Left forelimb (tissue), 1 donor: ENCODE data around the gene ARL13B.
"Not testable (repeated sequence)": the region's sequence is repeated elsewhere in the genome, so short reads cannot be mapped to it uniquely, and the experiment has no call there.

ENCODE experiments used
- DNase-seq: peaks from one replicate; pipeline ENCODE4 v3.0.0-alpha.2; 2018; ENCODE audit warnings: low spot score

The ARL13B gene

DNA sequence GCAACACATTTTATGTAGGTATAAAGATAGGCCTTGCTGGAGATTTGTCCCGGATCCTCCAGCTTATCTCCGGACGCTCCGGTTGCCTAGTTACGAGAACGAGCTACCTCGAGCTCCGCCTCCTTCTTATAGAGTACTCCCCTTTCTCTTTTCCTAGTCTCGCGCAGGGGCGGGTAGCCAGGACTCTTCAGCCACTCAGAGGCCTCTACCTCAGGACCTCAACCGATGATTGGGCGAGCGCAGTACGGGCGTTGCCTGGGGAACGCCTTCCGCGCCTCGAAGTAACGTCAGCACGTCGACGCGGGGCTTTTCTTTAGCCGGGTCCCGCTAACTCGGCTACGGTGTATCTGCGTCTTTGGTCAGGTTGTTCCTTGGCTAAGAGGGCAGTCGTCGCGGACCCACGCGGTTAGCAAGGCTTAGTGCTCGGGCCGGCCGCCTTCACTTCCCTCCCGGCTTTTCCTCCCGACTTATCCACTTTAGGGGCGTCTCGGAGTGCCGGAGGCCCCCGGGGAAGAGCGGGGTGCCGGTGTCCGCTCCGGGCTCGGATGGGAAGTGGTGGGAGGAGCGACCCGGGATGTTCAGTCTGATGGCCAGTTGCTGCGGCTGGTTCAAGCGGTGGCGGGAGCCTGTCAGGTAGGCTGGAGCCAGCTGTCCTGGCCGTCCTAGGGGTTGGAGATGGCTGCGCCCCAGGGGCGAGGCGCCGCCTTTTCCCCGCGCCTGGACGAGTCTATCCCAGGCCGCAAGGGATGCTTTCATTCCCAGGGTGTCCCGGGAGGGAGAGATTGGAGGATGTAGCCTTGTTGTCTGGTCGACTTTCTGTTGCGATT is at the start of gene ARL13B:
ARL13B (plus strand) TSS at position 306 of the 827 bp plus-strand sequence; CDS start at position 575, 269 bp downstream.
- peak; percentile 94 for DNase-seq

DNA sequence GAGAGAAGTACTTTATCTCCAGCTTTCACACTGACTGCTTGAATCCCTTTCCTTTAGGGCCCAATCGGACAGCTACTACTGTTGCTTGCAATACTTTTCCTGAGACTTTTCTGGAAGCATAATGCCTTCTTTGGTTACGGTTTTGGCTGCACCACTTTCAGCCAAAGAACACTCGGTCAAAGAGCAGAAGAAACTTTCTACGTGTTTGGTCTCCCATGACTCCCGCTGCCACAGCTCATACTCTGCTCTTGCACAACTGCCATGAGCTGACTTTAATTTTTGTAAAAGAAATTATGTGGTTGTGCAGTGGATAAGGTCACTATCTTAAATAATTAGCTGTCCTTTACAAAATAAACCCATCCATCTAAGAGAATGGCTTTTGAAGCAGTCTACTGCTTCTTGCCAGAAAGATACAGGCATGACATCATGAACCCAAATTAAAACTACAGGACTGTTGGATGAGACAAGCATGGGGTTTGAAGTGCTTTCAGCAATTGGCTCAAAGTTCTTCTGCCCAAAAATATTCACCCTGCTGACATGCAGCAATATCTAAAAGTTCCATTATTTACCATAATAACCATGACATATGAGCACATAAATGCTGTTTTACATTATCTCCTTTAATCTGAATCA is 48.2 kb upstream of the ARL13B start:
- no peak for DNase-seq

DNA sequence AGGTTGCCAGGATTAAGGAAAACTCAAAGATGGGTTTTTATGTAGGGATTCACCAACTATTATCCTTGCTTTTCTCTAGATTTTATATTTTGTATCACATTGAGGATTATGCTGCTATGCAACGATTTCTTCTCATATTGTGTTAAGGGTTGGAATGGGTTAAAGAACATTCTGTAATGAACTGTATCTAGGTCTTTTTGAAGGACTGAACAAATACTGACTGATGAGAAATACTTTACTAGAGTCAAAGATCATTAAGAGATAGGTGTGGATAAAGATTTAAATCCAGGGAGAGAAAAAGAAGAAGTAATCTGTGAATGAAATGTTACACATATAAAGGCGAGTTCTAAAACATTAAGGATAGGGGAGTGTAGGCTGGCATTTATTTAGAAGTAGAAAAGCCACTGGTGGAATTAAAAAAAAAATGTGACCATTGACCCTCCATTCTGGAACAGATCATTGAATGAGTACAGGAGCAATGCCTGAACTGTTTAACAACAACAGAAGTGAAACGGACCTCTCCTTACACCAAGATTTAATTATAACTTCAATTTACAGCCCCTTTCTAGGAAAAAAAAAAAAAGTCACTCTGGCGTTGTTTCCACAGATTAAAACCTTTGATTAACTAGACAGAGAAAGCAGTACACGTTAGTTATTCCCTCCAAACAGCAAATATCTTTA is 45.4 kb upstream of the ARL13B start:
- no peak for DNase-seq

DNA sequence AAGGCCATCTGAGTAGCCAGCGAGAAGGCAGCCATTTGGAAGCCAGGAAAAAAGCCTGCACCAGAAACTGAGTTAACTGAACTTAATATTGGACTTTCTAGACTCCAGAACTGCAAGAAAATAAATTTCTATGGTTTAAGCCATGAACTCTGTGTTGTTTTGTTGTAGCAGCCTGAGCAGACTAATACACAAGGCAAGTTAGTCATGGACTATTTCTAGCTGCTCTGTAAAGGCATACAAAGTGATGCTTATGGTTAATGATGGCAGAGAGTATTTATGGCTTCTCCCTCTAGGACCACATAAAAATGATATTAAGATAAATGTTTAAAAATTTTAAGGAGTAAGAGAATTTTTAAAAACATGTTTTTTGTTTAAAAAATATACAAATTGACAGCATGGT is 43.4 kb upstream of the ARL13B start:
- DNase-seq = no peak

DNA sequence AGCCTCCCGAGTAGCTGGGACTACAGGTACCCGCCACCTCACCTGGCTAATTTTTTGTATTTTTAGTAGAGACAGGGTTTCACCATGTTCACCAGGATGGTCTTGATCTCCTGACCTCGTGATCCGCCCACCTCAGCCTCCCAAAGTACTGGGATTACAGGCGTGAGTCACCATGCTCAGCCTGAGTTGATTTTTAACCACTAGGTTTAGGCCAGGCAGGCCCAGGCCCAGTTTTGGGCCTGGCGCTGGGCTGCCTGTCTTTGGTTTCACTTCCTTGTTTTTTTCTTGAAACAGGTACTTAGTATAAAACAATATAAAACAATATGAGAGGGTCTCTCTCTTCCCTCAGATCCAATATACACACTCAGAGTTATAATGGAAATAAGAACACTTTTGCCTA is 42.5 kb upstream of the ARL13B start:
- DNase-seq = not testable (repeated sequence)

DNA sequence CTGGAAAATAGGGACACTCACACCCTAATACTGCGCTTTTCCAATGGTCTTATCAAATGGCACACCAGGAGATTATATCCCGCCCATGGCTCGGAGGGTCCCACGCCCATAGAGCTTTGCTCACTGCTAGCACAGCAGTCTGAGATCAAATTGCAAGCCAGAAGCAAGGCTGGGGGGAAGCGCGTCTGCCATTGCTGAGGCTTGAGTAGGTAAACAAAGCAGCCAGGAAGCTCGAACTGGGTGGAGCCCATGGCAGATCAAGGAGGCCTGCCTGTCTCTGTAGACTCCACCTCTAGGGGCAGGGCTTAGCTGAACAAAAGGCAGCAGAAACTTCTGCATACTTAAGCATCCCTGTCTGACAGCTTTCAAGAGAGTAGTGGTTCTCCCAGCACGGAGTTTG is 30.0 kb upstream of the ARL13B start:
- DNase-seq = not testable (repeated sequence)

DNA sequence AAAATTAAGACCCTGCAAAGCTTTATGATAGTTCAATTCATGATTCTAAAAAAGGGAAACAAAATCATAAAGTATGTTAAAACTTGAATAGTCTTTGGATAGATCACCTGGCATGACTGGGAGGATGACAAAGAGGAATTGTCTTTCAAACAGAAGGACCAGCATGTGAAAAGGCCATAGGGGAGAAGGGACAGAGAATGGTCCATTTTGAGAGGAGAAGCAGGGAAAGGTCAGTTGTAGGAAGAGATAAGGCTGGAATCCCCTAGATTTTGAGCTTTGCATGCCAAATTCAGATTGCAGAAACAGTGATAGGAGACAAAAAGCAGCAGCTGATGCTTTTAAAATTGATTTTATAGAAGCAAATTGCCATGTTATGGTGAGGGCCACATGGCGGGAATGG is 18.9 kb upstream of the ARL13B start:
- DNase-seq = no peak

DNA sequence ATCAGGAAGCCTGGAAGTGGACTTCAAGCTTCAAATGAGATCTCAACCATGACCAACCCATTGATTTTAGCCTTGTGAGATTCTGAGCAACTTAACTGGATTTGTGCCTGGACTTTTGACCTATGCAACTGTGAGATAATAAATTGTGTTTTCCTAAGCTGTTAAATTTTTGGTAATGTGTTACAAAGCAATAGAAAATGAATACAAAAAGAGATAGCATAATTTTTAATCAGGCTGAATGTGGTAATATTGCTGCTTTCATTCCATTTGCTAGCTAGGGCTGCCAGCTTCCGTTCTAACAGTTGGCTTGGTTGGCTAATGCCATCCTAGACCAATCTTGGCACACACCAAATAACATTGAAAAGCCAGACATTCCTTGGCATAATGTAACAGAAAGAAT is 18.5 kb upstream of the ARL13B start:
- no peak for DNase-seq

DNA sequence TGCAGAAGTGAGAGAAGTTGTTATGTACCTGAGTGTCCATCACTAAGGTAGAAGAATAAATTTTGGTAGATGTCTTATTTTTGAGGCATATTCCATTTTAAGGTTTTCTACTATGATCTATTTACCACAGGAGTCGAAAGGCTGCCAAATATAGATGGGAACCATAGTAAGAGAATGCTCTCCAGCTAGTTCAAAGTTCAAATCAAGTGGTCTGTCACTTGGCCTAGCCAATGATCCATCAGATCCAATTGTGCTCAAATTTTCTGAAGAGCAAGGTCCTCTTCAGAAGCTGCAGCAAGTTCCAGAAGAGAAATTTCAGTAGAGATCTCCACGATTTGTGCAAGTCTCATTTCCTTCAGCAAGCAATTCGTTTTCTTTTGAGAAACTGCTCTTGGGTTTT is 17.2 kb upstream of the ARL13B start:
- DNase-seq = no peak

DNA sequence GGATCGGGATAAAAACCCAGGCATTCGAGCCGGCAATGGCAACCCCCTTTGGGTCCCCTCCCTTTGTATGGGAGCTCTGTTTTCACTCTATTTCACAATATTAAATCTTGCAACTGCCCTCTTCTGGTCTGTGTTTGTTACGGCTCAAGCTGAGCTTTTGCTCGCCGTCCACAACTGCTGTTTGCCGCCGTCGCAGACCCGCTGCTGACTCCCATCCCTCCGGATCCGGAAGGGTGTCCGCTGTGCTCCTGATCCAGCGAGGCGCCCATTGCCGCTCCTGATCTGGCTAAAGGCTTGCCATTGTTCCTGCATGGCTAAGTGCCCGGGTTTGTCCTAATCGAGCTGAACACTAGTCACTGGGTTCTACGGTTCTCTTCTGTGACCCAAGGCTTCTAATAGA is 14.8 kb upstream of the ARL13B start:
- not testable (repeated sequence) for DNase-seq

DNA sequence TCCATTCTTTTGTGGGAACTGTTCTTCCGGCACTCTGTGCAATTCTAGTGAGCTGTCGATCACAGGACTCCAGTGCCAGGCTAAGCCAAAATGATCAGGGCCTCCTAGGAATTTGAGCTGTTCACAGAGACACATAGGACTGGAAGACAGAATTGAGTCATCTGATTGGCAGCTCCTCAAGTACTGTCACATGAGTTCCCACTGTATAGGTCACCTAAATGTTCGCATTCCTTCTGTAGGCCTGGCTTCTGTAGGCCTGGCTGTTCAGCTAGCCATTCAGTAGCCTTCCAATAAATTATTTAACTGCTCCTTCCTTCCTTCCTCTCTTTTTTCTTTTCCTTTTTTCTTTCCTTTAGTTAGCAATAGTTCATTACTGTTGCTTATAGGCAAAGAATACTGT is 10.5 kb upstream of the ARL13B start:
- DNase-seq = no peak

DNA sequence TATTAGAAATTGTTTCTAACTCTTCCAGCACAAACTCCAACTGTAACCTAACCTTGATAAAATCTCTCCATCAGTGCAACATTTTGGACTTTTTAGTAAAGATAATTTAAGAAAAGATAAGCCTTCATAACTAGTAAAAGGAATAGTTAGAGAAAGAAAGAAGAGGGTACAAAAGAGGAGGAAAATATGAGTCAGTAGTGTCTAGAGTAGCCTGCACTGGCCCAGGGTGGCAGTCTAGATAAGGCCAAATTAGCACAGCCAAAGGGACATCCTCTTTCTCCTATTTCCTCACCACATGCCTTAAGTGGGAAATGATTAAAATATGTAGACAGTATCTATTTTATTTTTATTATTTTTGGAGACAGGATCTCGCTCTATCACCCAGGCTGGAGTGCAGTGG is 10.0 kb upstream of the ARL13B start:
- DNase-seq = no peak

DNA sequence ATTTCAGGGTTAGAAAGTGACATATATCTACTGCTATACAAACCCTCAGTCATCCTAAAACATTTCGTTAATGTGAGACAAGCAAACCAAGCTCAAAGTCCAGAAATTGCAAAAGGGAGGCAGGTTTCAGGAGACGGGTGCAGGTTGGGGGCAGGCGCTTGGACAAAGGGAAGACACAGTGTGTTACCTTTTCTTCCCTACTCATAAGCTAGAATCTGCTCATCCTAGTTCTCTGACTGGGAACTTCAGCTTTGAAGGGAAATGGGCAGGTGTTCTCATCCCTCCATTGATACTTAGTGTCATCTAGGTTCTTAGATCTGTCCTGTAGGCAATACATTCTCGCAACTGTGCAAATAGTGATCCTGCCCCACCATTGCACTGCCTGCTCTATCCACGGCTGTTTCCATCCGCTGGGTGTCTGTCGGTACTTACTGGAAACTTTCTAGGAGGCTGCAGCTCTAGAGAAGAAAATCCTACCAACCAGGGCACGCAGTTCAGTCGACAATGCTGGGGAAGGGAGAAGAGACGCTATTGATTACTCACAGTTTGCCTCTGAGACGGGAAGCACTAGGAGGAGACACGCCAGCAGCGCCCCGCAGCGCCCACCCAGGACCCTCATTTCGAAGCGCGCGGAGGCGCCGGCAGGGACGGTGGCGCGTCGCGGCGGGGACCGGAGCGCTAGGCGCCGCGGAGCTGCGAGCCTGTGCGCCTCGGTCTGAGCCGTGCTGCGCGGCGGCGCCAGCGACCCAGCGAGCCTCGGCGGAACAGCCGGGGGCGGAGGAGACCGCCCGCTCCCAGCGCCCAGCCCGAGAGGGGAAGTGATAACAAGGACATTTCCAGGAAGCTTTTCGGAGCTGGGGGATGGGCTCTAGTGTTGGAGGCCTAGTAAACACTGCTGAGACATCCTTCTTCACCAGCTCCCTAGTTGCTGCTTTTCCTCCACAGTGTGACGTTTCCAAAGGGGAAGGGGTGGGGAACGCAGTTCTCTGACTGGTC is 6.5 kb upstream of the ARL13B start, which contains the start of gene PROS1:
PROS1 (minus strand) TSS at position 766 of the 996 bp plus-strand sequence; CDS start at position 619, 147 bp downstream.
- DNase-seq = peak; percentile 86

DNA sequence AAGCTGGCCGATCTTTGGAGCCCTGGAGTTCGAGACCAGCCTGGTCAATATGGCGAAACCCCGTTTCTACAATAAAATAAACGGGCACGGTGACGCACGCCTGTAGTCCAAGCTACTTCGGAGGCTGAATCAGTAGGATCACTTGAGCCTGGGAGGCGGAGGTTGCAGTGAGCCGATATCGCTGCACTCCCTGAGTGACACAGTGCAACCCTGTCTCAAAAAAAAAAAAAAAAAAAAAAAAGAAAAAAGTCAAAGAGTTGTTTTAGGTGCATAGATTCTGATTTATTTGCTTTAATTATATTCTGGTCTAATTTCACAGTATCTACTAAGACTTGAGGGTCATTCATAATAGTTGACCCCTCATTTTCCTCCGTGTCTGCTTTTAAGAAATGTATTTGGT is 1.7 kb downstream of the ARL13B start:
- DNase-seq = no peak

DNA sequence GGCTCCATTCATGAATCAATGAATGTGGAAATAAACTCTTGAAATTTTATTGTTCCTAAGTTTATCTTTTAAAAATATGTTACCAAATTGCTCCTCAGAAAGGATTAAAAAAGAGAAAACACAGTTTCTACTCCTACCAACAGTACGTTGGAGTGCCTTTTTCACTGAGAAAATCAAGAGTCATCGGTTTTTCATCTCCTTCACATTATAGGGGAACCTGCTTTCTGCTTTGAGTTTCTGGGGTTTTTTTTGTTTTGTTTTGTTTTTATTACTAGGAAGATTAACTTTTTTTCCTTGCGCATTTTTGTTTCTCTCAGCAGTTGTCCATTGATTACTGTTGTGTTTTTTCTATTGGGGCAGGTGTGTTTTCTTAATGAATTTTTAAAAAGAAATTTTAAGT is 3.5 kb downstream of the ARL13B start:
- no peak for DNase-seq

DNA sequence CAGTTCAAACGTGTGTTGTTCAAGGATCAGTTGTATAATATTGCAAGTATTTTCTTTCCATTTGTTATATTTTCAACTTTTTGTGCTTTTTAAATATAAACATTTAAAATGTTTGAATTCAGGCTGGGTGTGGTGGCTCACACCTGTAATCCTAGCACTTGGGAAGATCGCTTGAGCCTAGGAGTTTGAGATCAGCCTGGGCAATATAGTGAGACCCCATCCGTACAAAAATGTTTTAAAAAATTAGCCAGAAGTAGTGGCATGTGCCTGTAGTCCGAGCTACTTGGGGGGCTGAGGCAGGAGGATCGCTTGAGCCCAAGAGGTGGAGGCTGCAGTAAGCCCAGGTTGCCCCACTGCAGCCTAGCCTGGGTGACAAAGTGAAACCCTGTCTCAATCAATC is 4.7 kb downstream of the ARL13B start:
- no peak for DNase-seq

DNA sequence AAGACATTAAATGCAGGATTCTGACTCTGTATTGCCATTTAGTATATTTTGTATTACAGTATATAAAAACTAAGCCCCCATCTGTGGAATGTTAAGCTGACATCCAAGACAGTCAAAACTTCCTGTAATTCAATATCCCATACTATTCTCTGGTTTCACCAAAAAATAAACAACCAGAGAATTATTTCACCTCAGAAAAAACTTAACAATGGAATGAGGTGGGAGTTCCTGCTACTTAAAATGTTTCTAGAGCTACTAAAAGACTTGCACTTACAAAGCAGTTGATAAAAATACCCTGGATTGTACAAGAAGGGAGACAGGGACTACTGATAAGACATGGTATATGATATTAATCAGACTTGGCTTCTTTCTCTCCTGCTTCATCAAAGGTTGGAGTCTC is 8.3 kb downstream of the ARL13B start:
- DNase-seq = no peak

DNA sequence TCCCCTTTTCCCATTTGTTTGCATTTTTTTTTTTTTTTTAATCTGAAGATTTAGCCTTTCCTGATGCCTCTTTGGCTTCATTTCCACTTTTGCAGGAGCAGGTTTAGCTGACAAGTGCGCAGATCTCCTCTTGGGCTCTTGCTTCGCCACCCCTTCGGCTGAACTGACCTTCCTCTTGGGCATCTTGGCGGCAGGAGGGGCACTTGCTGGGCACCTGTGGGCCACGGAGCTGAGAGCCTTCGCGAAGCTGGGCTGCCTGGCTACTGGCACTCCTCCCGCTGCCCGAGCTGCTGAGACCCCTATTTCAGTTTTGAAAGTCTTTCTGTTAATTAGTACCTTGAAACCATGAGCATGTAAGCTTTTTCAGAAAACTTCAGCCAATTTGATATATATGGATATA is 8.8 kb downstream of the ARL13B start:
- no peak for DNase-seq

DNA sequence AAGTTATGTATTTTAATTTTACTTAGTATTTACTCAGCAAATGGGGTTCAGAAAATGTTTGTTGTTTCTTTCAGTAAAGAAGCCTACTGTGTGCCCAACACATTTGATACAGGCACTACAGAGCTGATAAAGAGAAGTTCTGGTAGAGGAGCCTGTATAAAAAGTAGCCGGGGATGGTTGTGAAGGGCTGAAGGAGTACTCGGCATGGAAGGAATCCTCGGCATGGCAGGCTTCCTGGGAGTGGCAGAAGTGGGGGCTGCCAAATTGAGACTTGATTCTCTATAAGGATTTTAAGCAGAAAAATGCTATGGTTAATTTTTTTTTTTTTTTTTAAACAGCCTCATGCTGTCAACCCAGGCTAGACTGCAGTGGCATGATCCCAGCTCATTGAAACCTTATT is 9.3 kb downstream of the ARL13B start:
- no peak for DNase-seq

DNA sequence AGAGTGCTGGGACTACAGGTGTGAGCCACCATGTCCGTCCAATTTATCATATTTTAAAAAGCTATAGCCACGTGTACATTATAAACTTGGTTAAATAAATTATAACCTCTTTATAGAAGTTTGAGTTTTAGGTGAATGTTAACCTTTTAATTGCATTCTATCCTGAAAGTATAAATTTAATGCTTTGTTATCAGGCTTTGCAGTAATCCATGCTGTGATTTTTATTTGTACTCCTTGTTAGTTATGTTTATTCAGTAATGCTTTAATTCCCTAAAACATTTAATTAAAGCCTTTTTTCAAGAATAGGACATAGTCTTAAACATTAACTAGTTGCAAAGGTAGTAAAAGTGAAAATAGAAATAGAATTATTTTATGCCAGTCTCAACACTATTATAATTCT is 11.7 kb downstream of the ARL13B start:
- no peak for DNase-seq

DNA sequence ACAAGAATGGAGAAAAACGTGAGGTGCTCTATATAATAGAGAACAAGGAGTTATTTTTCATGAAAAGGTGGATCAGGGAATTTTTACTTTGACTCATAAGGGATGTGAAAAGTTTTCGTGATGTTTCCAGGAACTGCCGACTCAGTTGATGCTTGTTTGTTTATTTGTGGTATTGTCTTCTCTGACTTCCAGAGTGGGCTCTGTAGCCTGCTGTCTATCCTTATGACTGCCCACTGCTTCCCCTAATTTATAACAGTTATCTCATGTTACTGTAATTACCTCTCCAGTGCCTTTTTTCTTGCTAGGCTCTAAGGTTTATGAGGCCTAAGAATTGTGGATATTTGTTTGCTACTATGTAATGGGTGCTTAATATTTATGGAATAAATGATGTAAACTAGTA is 12.3 kb downstream of the ARL13B start:
- no peak for DNase-seq

DNA sequence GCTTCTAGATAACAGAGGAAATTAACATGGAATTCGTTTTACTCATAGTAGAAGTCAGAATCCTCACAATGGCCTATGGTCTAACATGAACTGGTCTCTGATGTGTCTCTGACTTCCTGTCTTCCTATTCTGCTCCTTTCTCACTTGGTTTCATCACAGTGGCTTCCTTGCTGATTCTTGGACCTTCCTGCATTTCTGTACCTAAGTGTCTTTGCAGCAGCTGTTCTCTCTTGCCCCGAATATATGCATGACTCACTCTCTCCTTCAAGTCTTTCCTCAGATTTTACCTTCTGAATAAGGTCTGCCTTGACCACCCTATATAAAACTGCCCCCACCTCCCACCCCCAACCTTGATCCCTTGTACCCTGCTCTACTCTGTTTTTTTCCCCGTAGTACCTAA is 14.1 kb downstream of the ARL13B start:
- no peak for DNase-seq
